ENCODE results near the gene RAPGEF4. TPM values are rescaled to one million over a fixed set of nuclear protein-coding genes. Genes with fewer than 3 reads are reported as not detected.
A peak's percentile ranks its signal among the peaks of the same experiment; 100 is the strongest.

The RAPGEF4 gene
- total RNA-seq, 1 donor from 2014 or later: 21.8 TPM

- DNase-seq (no peak), ATAC-seq (no peak)
- no peaks in the 10 kb centered on the region for H3K36me3 ChIP-seq
- TF ChIP-seq, protein P1, sequence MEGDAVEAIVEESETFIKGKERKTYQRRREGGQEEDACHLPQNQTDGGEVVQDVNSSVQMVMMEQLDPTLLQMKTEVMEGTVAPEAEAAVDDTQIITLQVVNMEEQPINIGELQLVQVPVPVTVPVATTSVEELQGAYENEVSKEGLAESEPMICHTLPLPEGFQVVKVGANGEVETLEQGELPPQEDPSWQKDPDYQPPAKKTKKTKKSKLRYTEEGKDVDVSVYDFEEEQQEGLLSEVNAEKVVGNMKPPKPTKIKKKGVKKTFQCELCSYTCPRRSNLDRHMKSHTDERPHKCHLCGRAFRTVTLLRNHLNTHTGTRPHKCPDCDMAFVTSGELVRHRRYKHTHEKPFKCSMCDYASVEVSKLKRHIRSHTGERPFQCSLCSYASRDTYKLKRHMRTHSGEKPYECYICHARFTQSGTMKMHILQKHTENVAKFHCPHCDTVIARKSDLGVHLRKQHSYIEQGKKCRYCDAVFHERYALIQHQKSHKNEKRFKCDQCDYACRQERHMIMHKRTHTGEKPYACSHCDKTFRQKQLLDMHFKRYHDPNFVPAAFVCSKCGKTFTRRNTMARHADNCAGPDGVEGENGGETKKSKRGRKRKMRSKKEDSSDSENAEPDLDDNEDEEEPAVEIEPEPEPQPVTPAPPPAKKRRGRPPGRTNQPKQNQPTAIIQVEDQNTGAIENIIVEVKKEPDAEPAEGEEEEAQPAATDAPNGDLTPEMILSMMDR (IDR thresholded peaks at IDR 0.05): no peak
- no peaks in the 10 kb centered on the region for H3K4me1 ChIP-seq
- no peaks in the 10 kb centered on the region for H3K9me3 ChIP-seq
- intact Hi-C loops (cut with DNase I): no loop called here
- H3K27ac ChIP-seq: no peak overlapping the region
- H3K27me3 ChIP-seq: no peaks in the 10 kb centered on the region
- no peak overlapping the region for H3K4me3 ChIP-seq
These were observed 34.4 kb upstream of the RAPGEF4 start for GRCh38 chr2:172701250-172701649.

- no peak overlapping the region for H3K27ac ChIP-seq
- ATAC-seq (no peak), DNase-seq (no peak)
- H3K4me1 ChIP-seq: no peaks in the 10 kb centered on the region
- no peak overlapping the region for H3K4me3 ChIP-seq
- no peaks in the 10 kb centered on the region for H3K36me3 ChIP-seq
- TF ChIP-seq, protein P1 (IDR thresholded peaks at IDR 0.05): no peak
- H3K27me3 ChIP-seq: no peaks in the 10 kb centered on the region
- intact Hi-C loops (cut with DNase I): no loop called here
- H3K9me3 ChIP-seq: no peaks in the 10 kb centered on the region
These were observed 33.2 kb upstream of the RAPGEF4 start for GRCh38 chr2:172702451-172702850.

DNA sequence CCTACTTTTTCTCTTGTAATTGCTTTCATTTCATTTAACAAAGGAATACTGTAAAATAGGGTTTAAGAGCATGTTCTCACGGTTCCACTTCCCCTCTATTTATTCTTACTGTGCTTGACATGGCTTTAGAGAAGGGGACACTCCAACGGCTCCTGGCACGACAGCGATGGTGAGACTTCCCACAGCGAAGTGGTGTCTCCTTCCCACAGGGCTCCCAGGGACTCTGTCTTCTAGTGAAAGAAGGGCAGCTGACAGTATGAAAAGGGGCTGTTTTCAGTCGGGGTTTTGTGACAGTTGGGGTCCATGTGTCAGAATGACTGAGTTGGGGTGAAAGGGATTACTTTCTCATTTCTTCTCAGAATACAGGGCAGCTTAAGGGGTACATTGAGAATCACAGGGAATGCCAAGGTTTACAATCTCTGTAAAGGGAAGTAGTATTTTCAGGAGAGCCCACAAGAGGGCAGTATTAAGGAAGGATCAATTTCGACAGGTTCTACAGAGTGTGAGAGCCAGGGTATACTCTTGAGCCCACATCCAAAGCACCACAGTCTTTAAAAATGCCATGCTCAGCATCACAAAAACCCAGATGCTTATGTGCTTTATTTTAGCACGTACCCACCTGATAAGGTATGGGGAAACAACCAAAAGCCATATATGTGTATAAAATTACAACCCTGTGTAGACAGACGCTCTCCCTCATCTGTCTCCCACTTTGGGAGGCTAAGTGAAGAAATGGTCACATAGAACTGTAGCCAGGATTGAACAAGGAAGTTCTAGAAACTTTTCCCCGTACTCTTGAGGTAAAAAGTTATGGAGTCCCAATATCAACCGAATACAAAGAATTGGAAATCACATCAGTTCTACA is 31.3 kb upstream of the RAPGEF4 start:
- no peaks in the 10 kb centered on the region for H3K4me1 ChIP-seq
- TF ChIP-seq, protein P1 (IDR thresholded peaks at IDR 0.05): peak; percentile 59
- intact Hi-C loops (cut with DNase I): no loop called here
- H3K36me3 ChIP-seq: no peaks in the 10 kb centered on the region
- H3K4me3 ChIP-seq: no peak overlapping the region
- ATAC-seq (peak; percentile 76), DNase-seq (no peak)
- H3K9me3 ChIP-seq: no peaks in the 10 kb centered on the region
- H3K27me3 ChIP-seq: peaks cover 9% of the 10 kb centered on the region
- no peak overlapping the region for H3K27ac ChIP-seq

DNA sequence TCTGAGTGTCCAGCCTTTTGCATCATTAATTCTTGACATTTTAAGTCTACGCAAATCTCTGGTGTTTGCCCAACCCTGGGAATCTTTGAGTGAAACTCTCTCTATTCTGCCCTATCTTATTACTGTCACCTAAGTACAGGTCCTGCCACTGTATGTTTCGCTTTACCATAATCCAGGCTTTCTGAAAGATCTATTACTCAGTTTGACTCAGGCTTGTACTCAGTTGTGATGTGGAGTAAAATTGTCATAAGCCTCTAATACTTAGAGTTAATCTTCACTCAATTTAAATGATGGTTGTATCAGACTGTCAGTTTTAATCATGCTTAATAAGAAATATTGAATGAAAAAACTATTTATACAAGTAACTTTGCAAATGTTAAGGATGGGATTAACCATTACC is 30.3 kb upstream of the RAPGEF4 start:
- Histone ChIP-seq H3K4me1 (no peaks in the 10 kb centered on the region), H3K36me3 (no peaks in the 10 kb centered on the region), H3K9me3 (no peaks in the 10 kb centered on the region), H3K27me3 (peaks cover 9% of the 10 kb centered on the region), H3K27ac (no peak overlapping the region), H3K4me3 (no peak overlapping the region)
- TF ChIP-seq, protein P1 (IDR thresholded peaks at IDR 0.05): no peak
- ATAC-seq: no peak
- DNase-seq: no peak
- intact Hi-C loops (cut with DNase I): no loop called here

GRCh38 chr2:172708247-172708646 is 27.4 kb upstream of the RAPGEF4 start:
- Histone ChIP-seq H3K4me3 (no peak overlapping the region), H3K27ac (no peak overlapping the region), H3K36me3 (no peaks in the 10 kb centered on the region), H3K27me3 (peaks cover 14% of the 10 kb centered on the region), H3K9me3 (no peaks in the 10 kb centered on the region), H3K4me1 (no peaks in the 10 kb centered on the region)
- DNase-seq (no peak), ATAC-seq (no peak)
- intact Hi-C loops (cut with DNase I): no loop called here
- TF ChIP-seq, protein P1 (IDR thresholded peaks at IDR 0.05): no peak

Measured in upper lobe of right lung (tissue), 1 donor.